GM20431 (cell line): ENCODE measurements around the gene SRRD.

Experiments
- in situ Hi-C: fragments of 300-500 bp; cut with MseI, MboI; formaldehyde crosslinking; loops from one replicate; pipeline ENCODE4 v1.15.0; 2020; ENCODE audit warnings: low sequenced_read_pairs; ENCODE audit not compliant: unreplicated experiment

The SRRD gene

GRCh38 chr22:26540119-26540518 lies 56.4 kb downstream of the SRRD start:
- in situ Hi-C loops = no loop called here

- in situ Hi-C loops = no loop called here
Measured at GRCh38 chr22:26541167-26541819, 57.6 kb downstream of the SRRD start.

GRCh38 chr22:26542831-26543230 lies 59.2 kb downstream of the SRRD start:
- in situ Hi-C loops = no loop called here
